Measurements from ENCODE around the gene USP4.

USP4 gene

GRCh38 chr3:49324768-49325167 lies 15.1 kb downstream of the USP4 start:
- no peak overlapping the region for H3K9ac ChIP-seq (ENCODE audit: low read length)
- TF ChIP-seq EZH2phosphoT487 (conservative IDR thresholded peaks at IDR 0.05; ENCODE audit: low read length), result no peak
- TF ChIP-seq, protein P1, sequence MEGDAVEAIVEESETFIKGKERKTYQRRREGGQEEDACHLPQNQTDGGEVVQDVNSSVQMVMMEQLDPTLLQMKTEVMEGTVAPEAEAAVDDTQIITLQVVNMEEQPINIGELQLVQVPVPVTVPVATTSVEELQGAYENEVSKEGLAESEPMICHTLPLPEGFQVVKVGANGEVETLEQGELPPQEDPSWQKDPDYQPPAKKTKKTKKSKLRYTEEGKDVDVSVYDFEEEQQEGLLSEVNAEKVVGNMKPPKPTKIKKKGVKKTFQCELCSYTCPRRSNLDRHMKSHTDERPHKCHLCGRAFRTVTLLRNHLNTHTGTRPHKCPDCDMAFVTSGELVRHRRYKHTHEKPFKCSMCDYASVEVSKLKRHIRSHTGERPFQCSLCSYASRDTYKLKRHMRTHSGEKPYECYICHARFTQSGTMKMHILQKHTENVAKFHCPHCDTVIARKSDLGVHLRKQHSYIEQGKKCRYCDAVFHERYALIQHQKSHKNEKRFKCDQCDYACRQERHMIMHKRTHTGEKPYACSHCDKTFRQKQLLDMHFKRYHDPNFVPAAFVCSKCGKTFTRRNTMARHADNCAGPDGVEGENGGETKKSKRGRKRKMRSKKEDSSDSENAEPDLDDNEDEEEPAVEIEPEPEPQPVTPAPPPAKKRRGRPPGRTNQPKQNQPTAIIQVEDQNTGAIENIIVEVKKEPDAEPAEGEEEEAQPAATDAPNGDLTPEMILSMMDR (IDR thresholded peaks at IDR 0.05; ENCODE audit: insufficient read depth, low read length, poor library complexity, severe bottlenecking), result no peak
- no peak overlapping the region for H2AFZ ChIP-seq (ENCODE audit: low read depth, low read length, severe bottlenecking)
- H3K27ac ChIP-seq (ENCODE audit: low read depth, low read length), result no peak overlapping the region
- no peaks in the 10 kb centered on the region for H4K20me1 ChIP-seq (ENCODE audit: low read depth, low read length)
- no peaks in the 10 kb centered on the region for H3F3A ChIP-seq (ENCODE audit: insufficient read depth)
- peaks cover under 1% of the 10 kb centered on the region; the same call in 1 of the 2 replicates for H3K79me2 ChIP-seq (ENCODE audit: insufficient read depth, low read length)
- H3K36me3 ChIP-seq (ENCODE audit: low read length), result peaks cover 12% of the 10 kb centered on the region; the same call in 1 of the 2 replicates
- no peaks in the 10 kb centered on the region for H3K27me3 ChIP-seq (ENCODE audit: low read length)
- H3K4me2 ChIP-seq (ENCODE audit: low read depth, low read length, poor library complexity, severe bottlenecking), result no peak overlapping the region
- no peak overlapping the region for H3K4me3 ChIP-seq (ENCODE audit: insufficient read depth, low read length, poor library complexity, severe bottlenecking)
- H3K9me2 ChIP-seq (replicated peaks; ENCODE audit: insufficient read depth, low read length), result no peaks in the 10 kb centered on the region
- H3K9me3 ChIP-seq (ENCODE audit: insufficient read depth, low read length), result no peaks in the 10 kb centered on the region

- TF ChIP-seq EZH2phosphoT487 (conservative IDR thresholded peaks at IDR 0.05; ENCODE audit: low read length), result no peak
- TF ChIP-seq, protein P1 (IDR thresholded peaks at IDR 0.05; ENCODE audit: insufficient read depth, low read length, poor library complexity, severe bottlenecking), result no peak
- Histone ChIP-seq H3K9ac (ENCODE audit: low read length) (no peak overlapping the region), H3K36me3 (ENCODE audit: low read length) (no peaks in the 10 kb centered on the region; the same call in 1 of the 2 replicates), H3K79me2 (ENCODE audit: insufficient read depth, low read length) (no peaks in the 10 kb centered on the region), H4K20me1 (ENCODE audit: low read depth, low read length) (no peaks in the 10 kb centered on the region), H3K9me2 (replicated peaks; ENCODE audit: insufficient read depth, low read length) (no peaks in the 10 kb centered on the region), H3F3A (ENCODE audit: insufficient read depth) (no peaks in the 10 kb centered on the region), H3K27me3 (ENCODE audit: low read length) (no peaks in the 10 kb centered on the region), H3K9me3 (ENCODE audit: insufficient read depth, low read length) (no peaks in the 10 kb centered on the region), H3K4me3 (ENCODE audit: insufficient read depth, low read length, poor library complexity, severe bottlenecking) (no peak overlapping the region), H2AFZ (ENCODE audit: low read depth, low read length, severe bottlenecking) (no peak overlapping the region), H3K4me2 (ENCODE audit: low read depth, low read length, poor library complexity, severe bottlenecking) (no peak overlapping the region), H3K27ac (ENCODE audit: low read depth, low read length) (no peak overlapping the region)
These were observed 23.0 kb downstream of the USP4 start for GRCh38 chr3:49316696-49317457.

DNA sequence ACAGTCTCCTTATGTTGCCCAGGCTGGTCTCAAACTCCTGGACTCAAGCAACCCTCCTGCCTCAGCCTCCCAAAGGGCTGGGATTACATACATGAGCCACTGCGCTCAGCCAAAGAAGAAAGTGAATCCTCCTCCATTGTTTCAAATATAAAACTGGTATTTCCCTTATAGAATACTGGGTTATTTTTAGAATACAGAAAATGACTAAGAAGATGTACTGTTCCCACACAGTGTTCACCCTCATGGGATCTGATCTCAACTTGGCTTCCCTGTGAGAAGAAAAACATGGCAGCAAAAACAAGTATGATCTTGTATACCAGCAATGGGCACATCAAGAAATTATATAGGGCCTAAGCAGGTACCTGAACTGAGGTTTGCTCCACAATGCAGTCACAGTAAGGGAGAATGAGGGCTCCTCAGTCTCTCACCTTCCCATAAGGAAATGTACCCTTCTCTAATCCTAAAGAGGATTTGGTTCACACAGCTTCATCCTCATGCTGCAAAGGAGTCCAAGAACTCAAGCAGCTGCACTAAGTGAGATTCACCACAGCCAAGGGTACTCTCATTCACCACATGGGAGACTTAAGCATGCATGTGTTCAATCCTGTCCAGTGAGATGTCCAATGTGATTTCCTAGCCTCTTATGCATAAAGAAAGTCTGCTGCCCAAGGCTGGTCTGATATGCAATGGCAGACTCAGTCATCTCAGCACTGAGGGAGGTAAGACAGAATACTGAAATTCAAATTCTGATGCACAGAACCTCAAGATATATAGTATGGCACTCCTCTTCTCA lies 25.8 kb downstream of the USP4 start:
- no peak overlapping the region for H3K9ac ChIP-seq (ENCODE audit: low read length)
- no peak for TF ChIP-seq EZH2phosphoT487 (conservative IDR thresholded peaks at IDR 0.05; ENCODE audit: low read length)
- TF ChIP-seq, protein P1 (IDR thresholded peaks at IDR 0.05; ENCODE audit: insufficient read depth, low read length, poor library complexity, severe bottlenecking), result no peak
- no peak overlapping the region for H3K4me2 ChIP-seq (ENCODE audit: low read depth, low read length, poor library complexity, severe bottlenecking)
- H3K27me3 ChIP-seq (ENCODE audit: low read length), result no peaks in the 10 kb centered on the region
- H4K20me1 ChIP-seq (ENCODE audit: low read depth, low read length), result no peaks in the 10 kb centered on the region
- no peak overlapping the region for H2AFZ ChIP-seq (ENCODE audit: low read depth, low read length, severe bottlenecking)
- H3K9me2 ChIP-seq (replicated peaks; ENCODE audit: insufficient read depth, low read length), result no peaks in the 10 kb centered on the region
- no peak overlapping the region for H3K4me3 ChIP-seq (ENCODE audit: insufficient read depth, low read length, poor library complexity, severe bottlenecking)
- H3K27ac ChIP-seq (ENCODE audit: low read depth, low read length), result no peak overlapping the region
- H3F3A ChIP-seq (ENCODE audit: insufficient read depth), result no peaks in the 10 kb centered on the region
- no peaks in the 10 kb centered on the region for H3K79me2 ChIP-seq (ENCODE audit: insufficient read depth, low read length)
- no peaks in the 10 kb centered on the region for H3K9me3 ChIP-seq (ENCODE audit: insufficient read depth, low read length)
- no peaks in the 10 kb centered on the region; the same call in 1 of the 2 replicates for H3K36me3 ChIP-seq (ENCODE audit: low read length)

Data from SU-DHL-6 (cell line).